IPS-18c (cell line): ENCODE data around the gene SND1.

Source experiments
- H3K4me3 ChIP-seq: 2 replicates; pipeline ENCODE4 v1.7.0; 2013; ENCODE audit warnings: low read depth, mild to moderate bottlenecking, low read length, moderate library complexity; ENCODE audit not compliant: insufficient read depth
- H3K9me3 ChIP-seq: one replicate; pipeline ENCODE4 v1.6.1; 2013; ENCODE audit warnings: mild to moderate bottlenecking, low read length, moderate library complexity; ENCODE audit not compliant: control insufficient read depth, insufficient read depth

SND1 gene

GRCh38 chr7:128060018-128060417 is 408.0 kb downstream of the SND1 start:
- H3K4me3 ChIP-seq = no peak overlapping the region
- no peaks in the 10 kb centered on the region for H3K9me3 ChIP-seq

GRCh38 chr7:128063088-128063487 is 411.1 kb downstream of the SND1 start:
- Histone ChIP-seq H3K9me3 (no peaks in the 10 kb centered on the region), H3K4me3 (no peak overlapping the region)

GRCh38 chr7:128065872-128066271 is 413.9 kb downstream of the SND1 start:
- Histone ChIP-seq H3K4me3 (no peak overlapping the region), H3K9me3 (no peaks in the 10 kb centered on the region)

GRCh38 chr7:128066395-128066794 is 414.4 kb downstream of the SND1 start:
- no peak overlapping the region for H3K4me3 ChIP-seq
- H3K9me3 ChIP-seq = no peaks in the 10 kb centered on the region

- Histone ChIP-seq H3K4me3 (no peak overlapping the region), H3K9me3 (no peaks in the 10 kb centered on the region)
Observed at GRCh38 chr7:128066858-128067257, 414.9 kb downstream of the SND1 start.

GRCh38 chr7:128067983-128068382 is 416.0 kb downstream of the SND1 start:
- H3K9me3 ChIP-seq = no peaks in the 10 kb centered on the region
- H3K4me3 ChIP-seq = no peak overlapping the region

- no peak overlapping the region for H3K4me3 ChIP-seq
- H3K9me3 ChIP-seq = no peaks in the 10 kb centered on the region
Observed at GRCh38 chr7:128068785-128069184, 416.8 kb downstream of the SND1 start.

GRCh38 chr7:128069373-128070364 is 417.7 kb downstream of the SND1 start:
- H3K4me3 ChIP-seq = no peak overlapping the region
- H3K9me3 ChIP-seq = no peaks in the 10 kb centered on the region

GRCh38 chr7:128071376-128071775 is 419.4 kb downstream of the SND1 start:
- no peak overlapping the region for H3K4me3 ChIP-seq

GRCh38 chr7:128071801-128072200 is 419.8 kb downstream of the SND1 start:
- H3K9me3 ChIP-seq = no peaks in the 10 kb centered on the region
- H3K4me3 ChIP-seq = no peak overlapping the region

More at GRCh38 chr7:128071376-128071775, 419.4 kb downstream of the SND1 start:
- H3K9me3 ChIP-seq = no peaks in the 10 kb centered on the region

GRCh38 chr7:128073671-128074310 is 421.8 kb downstream of the SND1 start:
- no peaks in the 10 kb centered on the region for H3K9me3 ChIP-seq
- H3K4me3 ChIP-seq = no peak overlapping the region

- H3K4me3 ChIP-seq = no peak overlapping the region
- no peaks in the 10 kb centered on the region for H3K9me3 ChIP-seq
Observed at GRCh38 chr7:128074336-128074735, 422.3 kb downstream of the SND1 start.

- no peaks in the 10 kb centered on the region for H3K9me3 ChIP-seq
- no peak overlapping the region for H3K4me3 ChIP-seq
Observed at GRCh38 chr7:128074736-128075135, 422.7 kb downstream of the SND1 start.

GRCh38 chr7:128075242-128076095 is 423.5 kb downstream of the SND1 start:
- H3K4me3 ChIP-seq = no peak overlapping the region
- H3K9me3 ChIP-seq = no peaks in the 10 kb centered on the region

- Histone ChIP-seq H3K9me3 (no peaks in the 10 kb centered on the region), H3K4me3 (no peak overlapping the region)
Observed at GRCh38 chr7:128076196-128076795, 424.3 kb downstream of the SND1 start.

GRCh38 chr7:128076796-128077271 is 424.8 kb downstream of the SND1 start:
- Histone ChIP-seq H3K4me3 (no peak overlapping the region), H3K9me3 (no peaks in the 10 kb centered on the region)

GRCh38 chr7:128078309-128078708 is 426.3 kb downstream of the SND1 start:
- no peaks in the 10 kb centered on the region for H3K9me3 ChIP-seq
- no peak overlapping the region for H3K4me3 ChIP-seq
